DOHH2 (cell line): Measurements from ENCODE around the gene KCTD16.

Experiments
- H3F3A ChIP-seq: fragments of 200-600 bp; sonication (generic), shearing (Covaris generic); 2 replicates; pipeline ENCODE4 v1.6.0; 2016; ENCODE audit warnings: antibody characterized with exemption, mild to moderate bottlenecking; ENCODE audit not compliant: control insufficient read depth, insufficient read depth
- H3K27ac ChIP-seq: fragments of 200-600 bp; sonication (generic); 2 replicates; pipeline ENCODE4 v1.5.1; 2014; ENCODE audit warnings: low read depth, mild to moderate bottlenecking, low read length, moderate library complexity
- H3K27me3 ChIP-seq: fragments of 200-600 bp; sonication (generic); 2 replicates; pipeline ENCODE4 v1.6.1; 2014; ENCODE audit warnings: mild to moderate bottlenecking, low read length, mixed read lengths; ENCODE audit not compliant: control insufficient read depth
- H3K36me3 ChIP-seq: fragments of 200-600 bp; sonication (generic); 2 replicates; pipeline ENCODE4 v1.6.1; 2014; ENCODE audit warnings: mild to moderate bottlenecking, low read length, moderate library complexity, mixed read lengths; ENCODE audit not compliant: control insufficient read depth
- H3K4me1 ChIP-seq: fragments of 200-600 bp; sonication (generic); 2 replicates; pipeline ENCODE4 v1.6.1; 2014; ENCODE audit warnings: mild to moderate bottlenecking, low read length, mixed read lengths; ENCODE audit not compliant: control insufficient read depth
- H3K4me2 ChIP-seq: fragments of 200-600 bp; sonication (generic); 2 replicates; pipeline ENCODE4 v1.6.0; 2014; ENCODE audit warnings: mild to moderate bottlenecking, low read length, moderate library complexity
- H3K4me3 ChIP-seq: fragments of 200-600 bp; sonication (generic); 2 replicates; pipeline ENCODE4 v1.5.1; 2014; ENCODE audit warnings: mild to moderate bottlenecking, low read length, mixed read lengths
- H3K79me2 ChIP-seq: fragments of 200-600 bp; sonication (generic); 2 replicates; pipeline ENCODE4 v1.6.1; 2014; ENCODE audit warnings: mild to moderate bottlenecking, low read length, mixed read lengths; ENCODE audit not compliant: control insufficient read depth
- H3K9me2 ChIP-seq: fragments of 200-600 bp; sonication (generic); replicated peaks from 2 replicates; pipeline ENCODE4 v1.6.1; 2014; ENCODE audit warnings: mild to moderate bottlenecking, low read length, mixed read lengths; ENCODE audit not compliant: control insufficient read depth
- H3K9me3 ChIP-seq: fragments of 200-600 bp; sonication (generic); 2 replicates; pipeline ENCODE4 v1.6.1; 2014; ENCODE audit warnings: antibody characterized with exemption, low read length, mixed read lengths; ENCODE audit not compliant: control insufficient read depth, insufficient read depth
- H4K20me1 ChIP-seq: fragments of 200-600 bp; sonication (generic); 2 replicates; pipeline ENCODE4 v1.6.0; 2014; ENCODE audit warnings: low read depth, mild to moderate bottlenecking, antibody characterized with exemption, low read length, moderate library complexity; ENCODE audit not compliant: control insufficient read depth, insufficient read depth
- CTCF ChIP-seq: fragments of 200-600 bp; sonication (generic); IDR thresholded peaks from one replicate; pipeline ENCODE4 v1.5.1; 2014; ENCODE audit warnings: antibody characterized with exemption, mild to moderate bottlenecking, low read depth, low read length; ENCODE audit not compliant: poor library complexity, severe bottlenecking
- EZH2phosphoT487 ChIP-seq: fragments of 200-600 bp; sonication (generic); IDR thresholded peaks from 2 replicates; pipeline ENCODE4 v1.6.1; 2017; ENCODE audit warnings: borderline replicate concordance, mild to moderate bottlenecking, antibody characterized with exemption, low read length, moderate library complexity, mixed read lengths

Gene KCTD16

DNA sequence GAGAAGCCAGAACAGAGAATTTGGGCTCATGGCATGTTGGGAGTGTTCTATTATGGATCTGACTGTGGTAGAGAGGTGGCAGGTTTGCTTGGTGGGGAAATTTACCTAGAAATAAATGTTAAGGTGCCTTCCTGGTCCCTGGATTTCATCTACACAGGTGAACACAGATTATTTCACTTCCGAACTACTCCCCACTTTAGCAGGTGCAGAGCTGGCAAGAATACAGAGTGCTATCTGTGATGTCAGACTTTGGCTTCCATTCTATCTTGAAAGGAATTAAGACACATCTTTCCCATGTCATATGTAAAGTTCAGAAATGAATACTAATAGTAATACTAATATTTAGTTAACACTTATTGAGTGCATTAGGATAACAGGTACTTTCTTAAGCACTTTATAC, 234.0 kb downstream of the KCTD16 start:
- Histone ChIP-seq H3K4me2 (no peak overlapping the region), H3K4me3 (no peak overlapping the region), H3K36me3 (no peaks in the 10 kb centered on the region), H3K4me1 (no peaks in the 10 kb centered on the region), H3K9me3 (no peaks in the 10 kb centered on the region), H4K20me1 (no peaks in the 10 kb centered on the region), H3K27me3 (no peaks in the 10 kb centered on the region), H3F3A (no peaks in the 10 kb centered on the region), H3K27ac (no peak overlapping the region), H3K79me2 (no peaks in the 10 kb centered on the region), H3K9me2 (no peaks in the 10 kb centered on the region)
- no peak for TF ChIP-seq CTCF
- no peak for TF ChIP-seq EZH2phosphoT487

DNA sequence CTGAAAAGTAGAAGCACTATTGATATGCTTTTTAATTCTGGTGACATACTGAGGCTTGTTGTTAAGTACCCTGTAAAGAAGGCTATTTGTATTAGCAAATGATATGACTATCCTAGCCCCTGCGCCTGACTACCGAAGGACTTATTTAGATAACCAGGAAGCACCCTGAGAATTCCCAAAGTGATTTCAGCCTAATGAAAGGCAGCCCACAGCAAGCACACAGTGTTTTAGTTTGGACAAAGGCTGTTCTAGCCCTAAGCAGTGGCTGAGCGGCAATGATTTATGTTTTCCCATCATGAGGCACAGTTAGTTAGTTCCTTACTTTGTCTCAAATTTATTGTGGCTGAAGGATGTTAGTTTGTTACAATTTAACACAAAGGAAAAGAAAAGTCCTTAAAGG, 235.3 kb downstream of the KCTD16 start:
- TF ChIP-seq CTCF, result no peak
- no peak for TF ChIP-seq EZH2phosphoT487
- Histone ChIP-seq H3K4me1 (no peaks in the 10 kb centered on the region), H4K20me1 (no peaks in the 10 kb centered on the region), H3K27me3 (no peaks in the 10 kb centered on the region), H3K79me2 (no peaks in the 10 kb centered on the region), H3K4me3 (no peak overlapping the region), H3K36me3 (no peaks in the 10 kb centered on the region), H3K27ac (no peak overlapping the region), H3K9me2 (no peaks in the 10 kb centered on the region), H3K9me3 (no peaks in the 10 kb centered on the region), H3K4me2 (no peak overlapping the region), H3F3A (no peaks in the 10 kb centered on the region)

DNA sequence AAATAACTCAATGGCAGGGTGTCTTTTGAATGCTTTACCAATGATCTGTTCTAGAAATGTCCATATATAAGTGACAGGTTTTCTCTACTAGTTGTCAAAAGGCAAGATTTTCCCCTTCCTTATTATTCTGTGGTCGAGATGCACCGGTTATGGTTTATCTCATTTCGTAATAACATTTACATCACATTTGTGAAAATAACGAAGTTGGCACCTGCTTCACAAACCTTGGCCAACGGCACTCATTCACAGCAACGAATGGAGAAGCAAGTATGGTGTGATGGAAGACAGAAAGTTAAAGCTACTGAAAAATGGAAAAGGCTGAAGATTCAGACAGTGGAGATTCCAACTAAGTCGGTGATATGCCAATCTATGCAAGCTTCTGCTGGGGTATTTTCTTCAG, 235.8 kb downstream of the KCTD16 start:
- Histone ChIP-seq H3K27me3 (no peaks in the 10 kb centered on the region), H4K20me1 (no peaks in the 10 kb centered on the region), H3K79me2 (no peaks in the 10 kb centered on the region), H3F3A (no peaks in the 10 kb centered on the region), H3K9me3 (no peaks in the 10 kb centered on the region), H3K36me3 (no peaks in the 10 kb centered on the region), H3K9me2 (no peaks in the 10 kb centered on the region), H3K4me1 (no peaks in the 10 kb centered on the region), H3K4me2 (no peak overlapping the region), H3K4me3 (no peak overlapping the region), H3K27ac (no peak overlapping the region)
- TF ChIP-seq EZH2phosphoT487 (no peak), CTCF (no peak)
